B cell (primary cell): ENCODE measurements around the gene SUPT5H. TPM values are rescaled to one million over a fixed set of nuclear protein-coding genes. Genes with fewer than 3 reads are reported as not detected.
A peak's percentile ranks its signal among the peaks of the same experiment; 100 is the strongest.

Experiments used
- ATAC-seq: fragments of 200-7000 bp; cut with Tn5 transposase; one replicate; pipeline ENCODE4 v1.10.0; 2021; ENCODE audit warnings: low read depth, mild to moderate bottlenecking, moderate number of reproducible peaks, moderate library complexity
- CTCF ChIA-PET: fragments of 350-600 bp; sonication (Branson Sonifier 250); formaldehyde crosslinking; loops from one replicate; lab custom pipeline; 2021; ENCODE audit warnings: antibody characterized with exemption, inconsistent platforms; lab: Charles Lee
- POLR2A ChIA-PET: fragments of 350-600 bp; sonication (Branson Sonifier 250); formaldehyde crosslinking; loops from one replicate; lab custom pipeline; 2021; ENCODE audit warnings: antibody characterized with exemption; lab: Charles Lee
- DNase-seq: peaks from one replicate; pipeline ENCODE4 v3.0.0; 2013
- H2AFZ ChIP-seq: 2 replicates; pipeline ENCODE4 v1.6.1; 2012; ENCODE audit warnings: mild to moderate bottlenecking, low read depth, low read length; ENCODE audit not compliant: insufficient read depth, poor library complexity, severe bottlenecking
- H3K27ac ChIP-seq, 2 donors: 1 replicate in 1 of 2; 2 replicates in 1 of 2; pipeline ENCODE4 v1.5.1; 2012 to 2013; ENCODE audit warnings: low read length in 2 of 2, mild to moderate bottlenecking in 2 of 2, moderate library complexity in 1 of 2
- H3K27me3 ChIP-seq, 4 experiments: fragments of 200-600 bp in 1 of 4; sonication (generic) in 1 of 4; replicated peaks in 1 of 4; 1 replicate in 2 of 4; 2 replicates in 2 of 4; pipeline versions ENCODE4 v1.6.1 to v1.7.0; 2013 to 2016; ENCODE audit warnings: low read length in 3 of 4, mild to moderate bottlenecking in 2 of 4, mixed read lengths in 1 of 4, moderate library complexity in 1 of 4; ENCODE audit not compliant: insufficient read depth in 4 of 4, control insufficient read depth in 3 of 4; ENCODE audit errors: control extremely low read depth in 1 of 4
- H3K36me3 ChIP-seq, 2 experiments: replicated peaks in 1 of 2; 1 replicate in 1 of 2; 2 replicates in 1 of 2; pipeline versions ENCODE4 v1.6.1 to v1.7.1; 2013; ENCODE audit warnings: low read length in 1 of 2; ENCODE audit not compliant: insufficient read depth in 2 of 2, control insufficient read depth in 1 of 2; ENCODE audit errors: control extremely low read depth in 1 of 2, extremely low read depth in 1 of 2
- H3K4me1 ChIP-seq, 2 donors: fragments of 200-600 bp in 1 of 2; sonication (generic) in 1 of 2; 1 replicate in 1 of 2; 2 replicates in 1 of 2; pipeline versions ENCODE4 v1.5.1 to v1.6.1; 2013 to 2017; ENCODE audit warnings: low read length in 2 of 2; ENCODE audit not compliant: control insufficient read depth in 2 of 2, insufficient read depth in 2 of 2
- H3K4me2 ChIP-seq: replicated peaks from 2 replicates; pipeline ENCODE3; 2012; ENCODE audit warnings: mild to moderate bottlenecking, low read depth, low read length; ENCODE audit not compliant: poor library complexity, severe bottlenecking
- H3K4me3 ChIP-seq, 5 experiments: fragments of 200-600 bp in 1 of 5; sonication (generic) in 1 of 5; 1 replicate in 3 of 5; 2 replicates in 2 of 5; pipeline versions ENCODE4 v1.5.1 to v1.7.0; 2011 to 2016; ENCODE audit warnings: low read length in 4 of 5, mild to moderate bottlenecking in 4 of 5, low read depth in 2 of 5, control low read depth in 1 of 5, moderate library complexity in 1 of 5; ENCODE audit not compliant: insufficient read depth in 1 of 5; ENCODE audit errors: control extremely low read depth in 1 of 5, extremely low read depth in 1 of 5
- H3K79me2 ChIP-seq: fragments of 200-600 bp; sonication (generic); one replicate; pipeline ENCODE4 v1.6.0; 2016; ENCODE audit warnings: low read length; ENCODE audit not compliant: control insufficient read depth, insufficient read depth
- H3K9ac ChIP-seq: fragments of 200-600 bp; sonication (generic); 2 replicates; pipeline ENCODE4 v1.6.1; 2017; ENCODE audit warnings: mild to moderate bottlenecking, low read length, moderate library complexity
- H3K9me3 ChIP-seq, 3 donors: one replicate each; pipeline versions ENCODE4 v1.6.1 to v1.7.1; 2013; ENCODE audit warnings: low read length in 2 of 3; ENCODE audit not compliant: control insufficient read depth in 2 of 3, insufficient read depth in 1 of 3; ENCODE audit errors: control extremely low read depth in 1 of 3
- H4K20me1 ChIP-seq: 2 replicates; pipeline ENCODE4 v1.6.0; 2012; ENCODE audit warnings: mild to moderate bottlenecking, low read length; ENCODE audit not compliant: insufficient read depth, control insufficient read depth, poor library complexity, severe bottlenecking
- H3K27ac Mint-ChIP-seq: one replicate; pipeline ENCODE4 v1.8.0; 2021; ENCODE audit warnings: mixed read lengths
- H3K27me3 Mint-ChIP-seq: one replicate; pipeline ENCODE4 v1.8.0; 2021; ENCODE audit warnings: mixed read lengths
- H3K4me1 Mint-ChIP-seq: one replicate; pipeline ENCODE4 v1.8.0; 2021; ENCODE audit warnings: mixed read lengths
- H3K4me3 Mint-ChIP-seq: one replicate; pipeline ENCODE4 v1.8.0; 2021; ENCODE audit warnings: mixed read lengths
- H3K9me3 Mint-ChIP-seq: one replicate; pipeline ENCODE4 v1.8.0; 2022; ENCODE audit warnings: mixed read lengths; ENCODE audit not compliant: insufficient read depth
- EZH2 ChIP-seq: IDR thresholded peaks from 2 replicates; pipeline ENCODE4 v1.6.1; 2012; ENCODE audit warnings: borderline replicate concordance, low read depth, mild to moderate bottlenecking, moderate library complexity, low read length; ENCODE audit not compliant: insufficient read depth, poor library complexity, severe bottlenecking
- WGBS: methylation state at CpG from one replicate; pipeline ENCODE4 v1.1.5; 2013; ENCODE audit warnings: missing lambda C conversion rate; ENCODE audit not compliant: insufficient coverage; 5-methylcytosine and 5-hydroxymethylcytosine counted together
- intact Hi-C: fragments of 100-400 bp; cut with micrococcal nuclease; formaldehyde crosslinking; loops from one replicate; pipeline ENCODE4 v1.10.0; 2022
- polyA plus RNA-seq: library from polyadenylated mRNA; depleted of rRNA; stranded (reverse); fragments of >200 nt; gene quantifications from 2 replicates; pipeline ENCODE4 v1.2.3, GENCODE V29; 2012
- total RNA-seq, 2 donors: library from RNA; stranded (reverse); fragments of 120-200 nt in 1 of 2; gene quantifications; 1 replicate in 1 of 2; 2 replicates in 1 of 2; pipeline versions ENCODE4 v1.2.3 to v1.2.4, GENCODE V29; 2013 to 2022
- TF ChIP-seq, protein P1 (sequence below): fragments of 200-600 bp; IDR thresholded peaks from one replicate; pipeline ENCODE4 v1.8.0; 2022; ENCODE audit warnings: antibody characterized with exemption, mild to moderate bottlenecking

SUPT5H gene
- total and polyA plus RNA-seq, 2 donors (not counting 1 experiment from before 2014, with no cell fraction given), result 119 to 203 TPM

DNA sequence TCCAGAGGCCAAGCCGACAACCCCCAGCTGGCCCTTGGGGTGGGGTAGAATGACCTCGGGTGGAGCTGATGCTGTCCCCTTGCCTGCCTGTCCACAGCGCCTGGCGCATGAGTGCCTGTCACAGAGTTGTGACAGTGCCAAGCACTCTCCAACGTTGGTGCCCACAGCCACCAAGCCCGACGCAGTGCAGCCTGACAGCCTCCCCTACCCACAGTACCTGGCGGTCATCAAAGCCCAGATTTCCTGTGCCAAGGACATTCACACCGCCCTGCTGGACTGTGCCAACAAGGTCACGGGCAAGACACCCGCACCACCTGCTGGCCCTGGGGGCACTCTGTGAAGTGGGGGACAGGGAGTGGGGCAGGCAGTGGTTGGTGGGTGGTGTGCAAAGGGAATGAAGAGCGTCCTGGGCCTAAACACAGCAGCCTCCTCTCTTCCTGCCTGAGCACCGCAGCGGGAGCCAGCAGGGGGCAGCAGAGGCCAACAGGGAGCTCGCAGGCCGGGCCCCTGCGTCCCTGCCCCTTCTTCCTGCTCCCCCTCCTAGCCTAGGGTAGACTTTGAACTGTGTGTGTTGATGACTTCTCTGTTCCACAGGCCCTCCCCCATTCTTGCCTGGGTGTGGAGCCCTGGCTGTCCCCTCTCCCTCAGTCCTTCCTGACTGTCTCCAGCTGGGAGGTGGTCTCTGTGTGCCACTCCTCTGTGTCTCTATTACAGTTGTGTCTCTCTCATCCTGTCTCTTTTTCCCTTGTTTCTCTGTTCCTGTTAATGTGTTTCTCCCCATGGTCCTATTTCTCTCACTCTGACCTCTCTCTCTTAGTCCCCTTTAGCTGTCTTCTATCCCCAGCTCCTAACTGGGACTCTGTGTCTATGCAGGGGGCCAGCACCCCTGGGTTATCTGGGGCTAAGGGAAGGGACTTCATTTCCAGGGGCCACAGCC is 47.8 kb upstream of the SUPT5H start:
- Mint-ChIP-seq H3K9me3 (no peaks in the 10 kb centered on the region), H3K27me3 (no peaks in the 10 kb centered on the region), H3K4me1 (peaks cover 65% of the 10 kb centered on the region), H3K4me3 (peak overlapping the region; percentile 70), H3K27ac (peak overlapping the region; percentile 96)
- intact Hi-C loops, result loop anchor here (1.0 kb wide), 3 partner anchors 14 to 275 kb away; partner anchors contain the start of gene SUPT5H
- peaks cover 0 to 17% (median 0%) of the 10 kb centered on the region in 3 donors for H3K9me3 ChIP-seq
- peaks cover 69% of the 10 kb centered on the region for H3K79me2 ChIP-seq
- ChIA-PET POLR2A (interaction anchor here (0.6 to 4.1 kb wide), 10 partner anchors 10 to 272 kb away, joined by 3 to 67 read pairs (median 4); partner anchors contain the start of genes PAK4, PLEKHG2, RPS16 and SAMD4B), CTCF (interaction anchor here (0.6 to 8.9 kb wide), 19 partner anchors 8 to 285 kb away, joined by 3 to 260 read pairs (median 6); partner anchors contain the start of genes EID2B, PLEKHG2, RPS16 and SAMD4B)
- peak overlapping the region in 4 of 5 experiments; percentile 1 to 21 (median 13) for H3K4me3 ChIP-seq
- WGBS, result 44% methylated on average over 10 of the region's 17 CpGs
- H3K36me3 ChIP-seq, result peaks cover 0 to 37% of the 10 kb centered on the region in 2 experiments
- no peak overlapping the region for H2AFZ ChIP-seq
- peaks cover 49 to 57% of the 10 kb centered on the region in 2 donors for H3K4me1 ChIP-seq
- H3K27me3 ChIP-seq, result no peaks in the 10 kb centered on the region
- TF ChIP-seq, protein P1, sequence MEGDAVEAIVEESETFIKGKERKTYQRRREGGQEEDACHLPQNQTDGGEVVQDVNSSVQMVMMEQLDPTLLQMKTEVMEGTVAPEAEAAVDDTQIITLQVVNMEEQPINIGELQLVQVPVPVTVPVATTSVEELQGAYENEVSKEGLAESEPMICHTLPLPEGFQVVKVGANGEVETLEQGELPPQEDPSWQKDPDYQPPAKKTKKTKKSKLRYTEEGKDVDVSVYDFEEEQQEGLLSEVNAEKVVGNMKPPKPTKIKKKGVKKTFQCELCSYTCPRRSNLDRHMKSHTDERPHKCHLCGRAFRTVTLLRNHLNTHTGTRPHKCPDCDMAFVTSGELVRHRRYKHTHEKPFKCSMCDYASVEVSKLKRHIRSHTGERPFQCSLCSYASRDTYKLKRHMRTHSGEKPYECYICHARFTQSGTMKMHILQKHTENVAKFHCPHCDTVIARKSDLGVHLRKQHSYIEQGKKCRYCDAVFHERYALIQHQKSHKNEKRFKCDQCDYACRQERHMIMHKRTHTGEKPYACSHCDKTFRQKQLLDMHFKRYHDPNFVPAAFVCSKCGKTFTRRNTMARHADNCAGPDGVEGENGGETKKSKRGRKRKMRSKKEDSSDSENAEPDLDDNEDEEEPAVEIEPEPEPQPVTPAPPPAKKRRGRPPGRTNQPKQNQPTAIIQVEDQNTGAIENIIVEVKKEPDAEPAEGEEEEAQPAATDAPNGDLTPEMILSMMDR, result peak; percentile 94
- TF ChIP-seq EZH2, result no peak
- H4K20me1 ChIP-seq, result peaks cover 19% of the 10 kb centered on the region
- peak; percentile 92 for DNase-seq
- peak overlapping the region; percentile 60 for H3K4me2 ChIP-seq
- ATAC-seq, result peak; percentile 50
- peak overlapping the region; percentile 29 for H3K9ac ChIP-seq
- H3K27ac ChIP-seq, result peak overlapping the region; percentile 90 to 100
